ENCODE results near the gene CCDC88C.

CCDC88C gene

DNA sequence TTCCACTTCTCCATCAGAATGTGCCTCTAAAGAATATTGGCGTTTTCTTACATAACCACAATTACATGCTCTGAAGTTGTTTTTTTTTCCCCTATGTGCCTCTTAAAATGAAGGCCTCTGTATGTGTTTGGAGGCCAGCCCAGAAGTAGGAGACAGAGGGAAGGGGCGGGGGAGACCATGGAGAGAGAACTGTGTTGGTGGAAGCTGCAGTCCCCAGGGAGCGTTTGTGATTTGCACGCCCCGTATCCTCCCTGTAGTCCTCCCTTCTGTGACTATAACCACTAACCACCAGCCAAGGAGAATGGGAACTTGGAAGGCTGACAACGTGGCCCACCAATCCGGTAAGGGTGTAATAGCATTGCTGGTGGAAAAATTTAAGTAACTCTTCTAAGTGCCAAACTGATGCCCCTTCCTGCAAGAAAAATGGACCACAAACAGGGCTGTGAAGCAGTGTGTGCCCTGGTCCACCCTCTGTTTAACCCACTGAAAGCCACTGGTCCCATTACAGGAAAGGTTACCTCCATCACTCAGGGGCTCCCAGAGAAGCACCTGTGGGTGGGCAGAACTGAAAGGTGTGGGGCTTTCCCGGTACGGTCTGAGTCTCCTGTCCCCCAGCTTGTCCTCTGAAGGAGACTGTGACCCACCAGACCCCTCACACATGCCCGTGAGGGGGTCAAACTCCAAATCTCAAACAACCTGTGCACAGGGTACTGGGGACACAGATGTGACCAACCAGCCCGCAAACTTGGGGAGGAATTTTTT is 36.8 kb downstream of the CCDC88C start:
- DNase-seq (ENCODE audit: low spot score) = no peak

DNA sequence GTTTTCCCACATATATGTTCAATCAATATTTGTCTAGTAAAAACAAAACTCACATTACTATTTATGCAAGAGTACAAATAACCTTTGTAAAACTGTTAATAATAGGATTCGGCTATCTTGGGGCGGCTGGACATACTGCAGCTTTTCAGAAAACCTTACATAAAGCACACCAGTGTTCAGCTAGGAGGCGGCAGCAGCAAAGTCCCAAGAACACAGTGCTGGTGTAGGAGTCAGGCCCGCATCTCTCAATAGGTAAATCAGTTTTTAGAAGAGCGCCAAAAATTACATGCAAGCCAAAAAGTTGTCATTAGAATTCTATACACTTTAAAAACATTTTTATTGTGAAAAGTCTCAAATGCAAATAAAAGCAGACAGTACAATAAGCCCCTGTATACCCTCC is 37.5 kb downstream of the CCDC88C start:
- DNase-seq (ENCODE audit: low spot score) = no peak

GRCh38 chr14:91379579-91379932 is 38.1 kb downstream of the CCDC88C start:
- no peak for DNase-seq (ENCODE audit: low spot score)

GRCh38 chr14:91378930-91379578 is 38.6 kb downstream of the CCDC88C start:
- DNase-seq (ENCODE audit: low spot score) = no peak

- no peak for DNase-seq (ENCODE audit: low spot score)
Observed at GRCh38 chr14:91377700-91378652, 39.6 kb downstream of the CCDC88C start.

DNA sequence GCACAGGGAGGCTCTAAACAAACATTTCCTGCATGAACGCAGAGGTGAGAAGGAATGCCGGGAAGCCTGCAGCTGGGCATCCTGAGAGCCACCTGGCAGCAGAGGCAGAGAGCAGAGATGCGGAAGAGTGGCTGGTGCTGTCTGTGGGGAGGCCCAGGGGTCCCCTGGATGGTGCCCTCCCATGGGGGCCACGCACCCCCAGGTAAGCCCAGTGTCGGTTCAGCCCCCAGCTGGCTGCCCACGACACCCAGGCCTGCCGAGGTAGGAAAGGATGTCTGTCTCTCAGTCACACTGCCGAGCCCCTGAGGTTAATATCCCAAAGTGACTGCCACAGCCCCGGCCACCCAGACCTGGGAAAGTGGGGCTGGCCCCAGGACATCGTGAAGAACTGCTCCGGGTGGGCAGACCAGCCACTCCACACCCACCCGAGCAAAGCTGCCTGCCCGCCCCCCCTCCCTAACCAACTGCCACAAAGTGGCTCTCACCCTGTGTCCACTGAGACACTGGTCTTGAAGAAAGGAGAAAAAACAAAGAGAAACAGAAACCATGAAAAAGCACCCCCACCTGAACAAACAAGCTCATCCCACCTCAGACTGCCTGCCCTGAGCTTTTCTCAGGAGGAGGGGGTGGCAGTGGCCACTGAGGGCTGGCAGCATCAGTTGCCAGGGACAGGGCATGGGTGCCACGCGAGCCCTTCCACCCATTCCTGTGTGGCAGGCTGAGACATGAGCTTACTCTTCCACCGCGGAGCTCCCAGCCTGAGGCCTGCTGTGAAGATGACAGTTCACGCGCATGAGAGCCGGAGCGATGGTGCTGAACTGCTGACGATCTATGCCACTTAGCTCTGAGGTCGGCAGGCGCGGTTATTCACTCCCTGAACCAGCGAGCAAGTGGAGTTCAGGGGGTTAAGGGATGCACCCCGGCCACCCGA is 40.8 kb downstream of the CCDC88C start:
- no peak for DNase-seq (ENCODE audit: low spot score)

GRCh38 chr14:91375720-91376452 is 41.7 kb downstream of the CCDC88C start:
- DNase-seq (ENCODE audit: low spot score) = no peak

GRCh38 chr14:91374879-91375702 is 42.5 kb downstream of the CCDC88C start:
- peak; percentile 52 for DNase-seq (ENCODE audit: low spot score)

DNA sequence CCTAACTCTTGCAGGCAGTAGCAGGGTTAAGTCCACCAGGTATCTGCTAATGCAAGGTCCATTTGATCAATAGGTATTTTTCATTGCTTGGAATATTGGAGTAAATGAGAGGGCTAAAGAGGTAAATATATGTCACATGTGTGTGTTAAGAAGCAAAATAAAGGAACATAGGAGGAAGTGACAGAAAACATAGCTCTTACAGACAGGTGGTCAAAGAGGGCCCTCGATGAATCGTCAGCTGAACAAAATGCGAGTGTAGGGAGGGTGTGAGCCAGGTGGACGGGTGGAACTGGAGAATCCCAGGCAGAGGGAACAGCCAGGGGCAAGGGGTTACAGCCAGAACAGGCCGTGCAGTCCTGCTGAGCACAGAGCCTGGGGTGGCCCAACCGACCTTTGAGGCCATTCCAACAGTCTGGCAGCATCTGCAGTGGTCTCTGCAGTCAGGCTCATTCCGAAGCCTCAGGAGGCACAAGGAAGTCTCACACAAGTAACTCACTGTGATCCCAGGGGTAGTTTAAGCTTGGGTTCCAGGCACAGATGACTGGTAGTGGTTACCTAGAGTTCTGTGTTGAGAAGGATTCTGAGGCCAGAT is 43.2 kb downstream of the CCDC88C start:
- peak; percentile 66 for DNase-seq (ENCODE audit: low spot score)

GRCh38 chr14:91373591-91374254 is 43.9 kb downstream of the CCDC88C start:
- peak; percentile 76 for DNase-seq (ENCODE audit: low spot score)

DNA sequence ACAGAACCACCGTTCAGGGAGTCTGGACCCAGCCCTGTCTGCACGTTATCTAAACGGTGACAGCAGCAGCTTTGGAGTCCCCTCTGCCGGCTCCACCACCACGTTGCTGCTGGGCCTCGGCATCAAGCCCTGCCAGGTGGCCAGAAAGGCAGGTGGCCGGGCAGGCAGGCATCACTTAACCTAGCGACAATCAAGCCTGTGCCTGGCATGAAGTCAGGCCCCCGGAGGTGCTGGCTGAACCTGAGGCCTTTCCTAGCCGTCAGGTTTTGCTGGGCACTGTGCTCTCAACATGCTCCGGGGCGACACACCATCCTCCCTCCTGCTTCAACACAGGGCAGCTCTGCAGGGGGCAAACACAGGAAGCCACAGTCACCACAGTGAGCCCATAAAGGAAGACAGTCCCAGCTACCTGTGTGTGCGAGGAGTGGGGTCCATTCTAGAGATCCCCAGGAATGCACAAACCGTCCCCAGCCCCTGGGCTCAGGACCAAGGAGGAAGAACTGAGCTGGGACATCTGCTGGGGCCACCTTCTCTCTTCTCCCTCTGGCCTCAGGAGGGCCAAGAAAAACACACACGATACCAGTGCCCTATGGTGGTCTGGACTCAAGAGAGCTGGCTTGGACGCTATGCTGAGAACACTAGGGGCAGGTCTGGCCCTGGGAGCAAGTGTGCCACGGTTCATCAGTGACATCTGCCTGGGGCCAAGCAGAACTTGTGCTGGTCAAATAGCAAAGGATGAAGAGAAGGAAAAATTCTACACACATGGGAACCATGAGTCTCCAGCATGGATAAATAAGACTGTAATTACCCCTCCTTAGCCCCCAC is 44.7 kb downstream of the CCDC88C start:
- peak; percentile 82 for DNase-seq (ENCODE audit: low spot score)

DNA sequence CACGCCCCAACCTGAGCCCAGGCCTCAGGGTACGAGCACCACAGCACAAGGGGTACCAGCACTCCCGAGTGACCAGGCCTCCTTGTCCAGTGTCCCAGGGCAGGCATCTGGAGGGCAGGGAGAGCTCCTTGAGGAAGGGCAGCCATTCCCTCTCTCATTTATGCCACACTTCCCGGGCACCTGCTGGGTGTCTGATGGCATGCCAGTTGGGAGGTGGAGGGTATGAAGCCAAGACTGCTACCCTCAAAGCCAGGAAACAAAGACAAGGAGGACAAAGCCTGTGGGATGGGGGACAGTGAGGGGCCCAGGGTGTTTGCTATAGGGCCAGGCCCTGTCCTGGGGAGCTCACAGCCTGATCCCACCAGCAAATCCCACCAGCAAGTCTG is 45.6 kb downstream of the CCDC88C start:
- no peak for DNase-seq (ENCODE audit: low spot score)

DNA sequence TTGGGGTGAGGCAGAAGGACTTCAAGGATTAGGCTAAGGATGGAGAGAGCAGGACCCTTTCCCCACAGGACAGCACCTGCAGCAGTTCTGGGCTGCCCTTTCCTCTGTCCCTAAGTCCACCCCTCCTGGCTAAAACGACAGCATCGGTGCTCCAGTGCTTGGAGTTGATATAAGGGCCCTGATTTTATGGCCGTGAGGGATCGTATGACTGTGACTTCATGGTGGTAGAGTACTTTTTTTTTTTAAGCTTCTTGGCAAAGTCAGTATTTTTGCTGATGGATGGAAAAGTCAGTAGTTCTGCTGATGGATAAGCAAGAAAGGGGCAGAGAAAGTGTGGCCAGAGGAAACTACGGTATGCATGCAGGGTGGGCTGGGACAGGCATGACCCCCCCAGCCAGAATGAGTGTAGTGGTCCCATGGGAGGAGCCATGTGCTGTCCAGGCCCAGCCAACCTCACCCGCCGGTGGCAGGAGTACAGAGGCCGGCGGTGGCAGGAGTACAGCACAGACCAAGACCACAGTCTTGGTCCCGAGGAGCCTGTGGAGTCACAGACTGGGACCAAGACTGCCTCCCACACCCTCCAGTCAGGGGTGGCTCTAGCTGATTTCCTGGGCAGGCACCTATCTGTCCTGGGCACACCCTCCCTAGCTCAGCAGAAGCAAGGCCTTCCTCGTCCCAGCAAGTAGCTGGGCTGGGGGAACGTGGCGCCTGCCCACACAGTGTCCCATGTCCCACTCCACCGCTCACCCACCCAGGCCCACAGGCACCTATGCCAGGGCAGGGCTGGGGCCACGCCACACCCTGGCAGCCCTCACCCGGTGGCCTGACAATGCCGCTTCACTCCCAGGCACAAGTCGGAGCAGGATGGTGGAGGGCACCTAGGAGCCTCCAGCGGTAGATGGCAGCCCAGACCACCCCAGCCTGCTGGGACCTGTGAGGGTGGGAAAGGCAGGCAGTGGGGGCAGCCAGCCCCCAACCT is 46.3 kb downstream of the CCDC88C start:
- no peak for DNase-seq (ENCODE audit: low spot score)

GRCh38 chr14:91369628-91370445 is 47.8 kb downstream of the CCDC88C start:
- DNase-seq (ENCODE audit: low spot score) = no peak

DNA sequence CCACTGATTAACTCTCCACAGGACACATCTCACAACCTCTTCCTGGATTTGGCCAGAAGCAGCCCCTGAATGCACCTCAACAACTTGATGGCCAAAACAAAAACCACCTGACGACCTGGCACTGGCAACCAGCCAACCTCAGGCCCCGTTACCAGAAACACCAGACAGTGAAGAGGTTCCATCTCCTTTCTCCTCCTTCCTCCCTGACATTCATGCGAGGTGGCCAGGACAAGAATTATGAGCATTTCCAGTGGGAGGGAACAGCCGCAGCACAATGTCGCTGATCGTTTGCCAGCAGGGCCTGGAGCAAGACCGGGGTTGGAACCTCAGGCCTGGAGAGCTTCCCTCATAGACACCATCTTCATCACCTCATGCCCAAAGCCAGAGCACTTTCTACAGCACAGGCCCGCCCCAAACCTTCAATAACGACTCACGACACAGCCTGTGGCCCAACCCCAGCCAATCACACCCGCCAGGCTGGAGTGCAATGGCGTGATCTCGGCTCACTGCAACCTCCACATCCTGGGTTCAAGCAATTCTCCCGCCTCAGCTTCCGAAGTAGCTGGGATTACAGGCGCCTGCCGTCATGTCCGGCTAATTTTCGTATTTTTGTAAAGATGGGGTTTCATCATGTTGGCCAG is 48.7 kb downstream of the CCDC88C start:
- DNase-seq (ENCODE audit: low spot score) = peak; percentile 66

Data from NAMALWA (cell line).